GM20431 (cell line): ENCODE results near the gene CUTA.

ENCODE experiments used
- in situ Hi-C: fragments of 300-500 bp; cut with MseI, MboI; formaldehyde crosslinking; loops from one replicate; pipeline ENCODE4 v1.15.0; 2020; ENCODE audit warnings: low sequenced_read_pairs; ENCODE audit not compliant: unreplicated experiment

Gene CUTA

DNA sequence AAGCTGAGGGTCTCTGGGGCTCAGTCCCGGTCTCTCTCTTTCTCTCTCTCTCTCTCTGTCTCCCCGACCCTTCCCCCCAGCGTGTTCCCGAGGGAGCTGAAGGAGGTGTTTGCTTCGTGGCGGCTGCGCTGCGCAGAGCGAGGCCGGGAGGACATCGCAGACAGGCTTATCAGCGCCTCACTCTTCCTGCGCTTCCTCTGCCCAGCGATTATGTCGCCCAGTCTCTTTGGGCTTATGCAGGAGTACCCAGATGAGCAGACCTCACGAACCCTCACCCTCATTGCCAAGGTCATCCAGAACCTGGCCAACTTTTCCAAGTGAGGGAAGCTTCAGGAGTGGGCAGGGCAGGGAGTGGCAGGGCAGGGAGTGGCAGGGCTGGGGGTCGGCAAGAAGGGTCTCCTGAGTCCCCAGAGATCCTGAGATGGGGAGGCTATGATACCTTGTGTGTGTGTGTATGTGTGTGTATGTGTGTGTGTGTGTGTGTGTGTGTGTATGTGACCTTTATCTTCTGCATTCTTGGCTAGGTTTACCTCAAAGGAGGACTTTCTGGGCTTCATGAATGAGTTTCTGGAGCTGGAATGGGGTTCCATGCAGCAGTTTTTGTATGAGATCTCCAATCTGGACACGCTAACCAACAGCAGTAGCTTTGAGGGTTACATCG lies 22.9 kb upstream of the CUTA start:
- in situ Hi-C loops, result no loop called here

DNA sequence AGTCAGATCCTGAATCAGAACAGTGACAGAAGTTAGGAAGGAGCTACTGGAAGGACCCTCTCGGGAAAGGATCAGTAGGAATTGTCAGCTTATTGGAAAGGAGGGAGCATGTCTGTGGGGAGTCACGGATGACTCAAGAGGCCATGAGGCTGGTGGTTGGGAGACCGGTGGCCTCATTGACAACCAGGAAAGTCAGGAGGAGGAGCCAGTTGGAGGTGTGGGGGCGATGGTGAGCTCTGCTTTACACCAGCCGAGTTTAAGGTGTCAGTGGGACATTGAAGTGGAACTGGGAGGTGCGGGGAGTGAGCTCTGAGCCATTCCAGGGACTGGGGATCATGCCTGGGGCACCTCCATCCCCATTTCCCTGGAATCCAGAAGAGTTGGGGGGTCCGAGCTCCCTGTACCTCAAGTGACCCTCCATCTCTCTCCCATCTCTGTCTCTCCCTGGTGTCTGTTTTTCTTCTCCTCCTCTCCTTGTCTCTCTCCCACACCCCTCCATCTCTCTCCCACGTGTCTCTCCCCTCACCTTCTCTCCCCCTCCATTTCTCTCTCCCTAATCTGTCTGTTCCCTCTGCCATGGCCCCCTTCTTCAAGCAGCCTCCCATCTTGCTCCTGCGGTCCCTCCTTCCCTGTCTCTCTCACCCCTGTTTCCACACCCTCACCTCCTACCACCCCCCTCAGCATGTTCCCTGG lies 22.2 kb upstream of the CUTA start:
- in situ Hi-C loops, result no loop called here

DNA sequence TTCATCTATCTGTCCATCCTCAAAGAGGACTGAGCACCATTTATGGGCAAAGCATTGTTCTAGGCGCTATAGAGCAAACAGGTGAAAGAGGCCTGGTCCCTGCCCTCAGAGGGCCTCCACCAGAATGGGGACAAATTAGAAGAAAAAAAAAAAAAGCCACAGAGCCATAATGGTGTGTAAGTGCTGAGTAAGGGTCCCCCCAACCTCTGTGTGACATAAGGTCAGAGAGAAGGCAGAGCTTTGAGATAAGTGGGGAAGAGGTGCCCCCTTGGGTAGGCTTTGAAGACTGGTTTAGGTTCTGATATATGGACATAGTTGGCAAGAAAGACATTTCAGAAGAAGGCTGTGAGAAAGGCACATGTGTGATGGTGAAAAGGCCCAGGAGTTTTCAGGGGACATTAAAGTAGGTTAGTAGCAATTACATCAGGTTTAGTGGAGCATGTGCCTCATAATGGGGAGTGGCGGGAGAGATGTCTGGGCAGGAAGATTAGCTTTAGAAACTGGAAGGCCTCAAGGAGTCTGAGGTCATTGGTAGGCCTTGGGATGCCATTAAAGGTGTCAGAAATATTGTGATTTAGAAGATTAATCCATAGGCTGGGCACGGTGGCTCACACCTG lies 21.2 kb upstream of the CUTA start:
- in situ Hi-C loops, result no loop called here

DNA sequence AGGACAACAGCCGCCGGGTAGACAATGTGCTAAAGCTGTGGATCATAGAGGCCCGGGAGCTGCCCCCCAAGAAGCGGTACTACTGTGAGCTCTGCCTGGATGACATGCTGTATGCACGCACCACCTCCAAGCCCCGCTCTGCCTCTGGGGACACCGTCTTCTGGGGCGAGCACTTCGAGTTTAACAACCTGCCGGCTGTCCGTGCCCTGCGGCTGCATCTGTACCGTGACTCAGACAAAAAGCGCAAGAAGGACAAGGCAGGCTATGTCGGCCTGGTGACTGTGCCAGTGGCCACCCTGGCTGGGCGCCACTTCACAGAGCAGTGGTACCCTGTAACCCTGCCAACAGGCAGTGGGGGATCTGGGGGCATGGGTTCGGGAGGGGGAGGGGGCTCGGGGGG lies 19.8 kb upstream of the CUTA start:
- in situ Hi-C loops, result no loop called here

DNA sequence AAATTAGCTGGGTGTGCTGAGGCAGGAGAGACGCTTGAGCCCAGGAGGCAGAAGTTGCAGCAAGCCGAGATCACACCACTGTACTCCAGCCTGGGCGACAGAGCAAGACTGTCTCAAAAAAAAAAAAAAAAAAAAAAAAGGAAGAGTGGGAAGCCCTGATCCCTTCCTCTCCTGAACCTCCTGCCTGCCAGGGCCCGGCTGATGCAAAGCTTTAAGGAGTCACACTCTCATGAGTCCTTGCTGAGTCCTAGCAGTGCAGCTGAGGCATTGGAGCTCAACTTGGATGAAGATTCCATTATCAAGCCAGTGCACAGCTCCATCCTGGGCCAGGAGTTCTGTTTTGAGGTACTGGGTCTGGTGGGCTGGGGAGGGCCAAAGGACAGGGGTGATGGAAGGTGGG lies 17.1 kb upstream of the CUTA start:
- in situ Hi-C loops, result no loop called here

DNA sequence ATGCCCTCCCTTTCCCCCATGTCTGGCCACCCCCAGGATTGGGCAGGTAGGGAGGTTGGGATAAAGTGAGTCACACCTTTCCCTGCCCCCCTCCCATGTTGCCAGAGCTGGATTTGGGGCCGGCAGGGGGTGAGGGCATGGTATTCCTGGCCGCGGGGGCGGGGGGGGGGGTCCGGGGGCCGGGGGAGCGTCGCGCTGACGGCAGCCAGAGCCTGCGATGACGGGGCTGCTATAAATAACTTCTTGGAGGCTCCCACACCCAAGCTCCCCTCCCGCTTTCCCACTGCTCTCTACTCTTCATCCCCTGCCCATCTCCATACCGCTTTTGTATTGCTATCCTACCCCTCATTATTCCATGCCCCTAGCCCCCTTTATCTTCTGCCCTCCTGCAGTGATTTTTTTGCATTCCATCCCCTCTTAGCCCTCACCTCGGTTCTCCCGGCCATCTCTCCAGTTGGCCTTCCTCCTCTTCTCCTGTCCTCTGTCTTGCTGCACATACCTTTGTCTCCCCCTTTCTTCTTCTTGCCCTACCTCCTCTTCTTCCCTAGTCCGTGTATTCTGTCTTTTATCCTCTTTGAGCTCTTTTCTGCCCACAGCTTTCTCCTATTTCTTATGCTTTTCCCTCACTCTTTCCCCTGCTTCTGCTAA lies 15.8 kb upstream of the CUTA start:
- in situ Hi-C loops, result no loop called here

DNA sequence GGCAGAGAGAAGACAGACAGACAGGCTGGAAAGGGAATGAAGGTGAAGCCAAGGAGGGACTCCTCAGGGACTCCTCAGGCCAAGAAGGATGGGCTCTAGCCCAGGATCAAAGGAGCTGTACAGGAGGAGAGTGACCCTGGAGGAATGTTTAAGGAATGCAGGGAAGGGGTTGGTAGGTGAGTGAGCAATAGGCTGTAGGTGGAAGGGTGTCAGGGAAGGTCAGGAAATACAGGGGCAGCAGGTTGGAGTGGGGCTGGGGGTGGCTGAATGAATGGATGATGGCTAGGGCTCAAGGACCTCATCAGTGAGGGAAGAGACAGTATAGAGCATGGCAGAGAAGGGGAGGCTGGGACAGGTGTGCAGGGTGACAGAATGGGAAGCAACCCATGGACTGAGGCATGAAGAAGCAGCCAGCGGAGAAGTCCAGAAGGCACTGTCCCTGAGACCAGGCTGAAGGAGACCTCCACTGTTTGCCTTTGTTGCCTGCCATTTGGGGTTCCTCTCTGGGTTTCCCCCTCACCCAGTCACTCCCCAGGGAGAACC lies 15.2 kb upstream of the CUTA start:
- in situ Hi-C loops, result no loop called here

DNA sequence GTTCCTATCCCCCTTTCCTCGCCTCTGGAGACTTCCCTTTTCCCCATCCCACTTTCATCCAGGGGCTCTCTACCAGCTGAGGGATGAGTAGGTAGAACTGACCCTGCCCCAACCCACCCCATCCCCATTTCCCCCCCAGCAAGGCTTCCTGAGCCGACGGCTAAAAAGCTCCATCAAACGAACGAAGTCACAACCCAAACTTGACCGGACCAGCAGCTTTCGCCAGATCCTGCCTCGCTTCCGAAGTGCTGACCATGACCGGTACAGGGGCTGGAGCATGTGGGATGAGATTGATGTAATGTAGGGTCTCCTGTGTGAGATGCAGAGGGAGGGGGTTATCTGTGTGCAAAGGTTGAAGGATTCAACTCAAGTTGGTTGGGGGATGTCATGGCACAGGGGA lies 14.6 kb upstream of the CUTA start:
- in situ Hi-C loops, result no loop called here

DNA sequence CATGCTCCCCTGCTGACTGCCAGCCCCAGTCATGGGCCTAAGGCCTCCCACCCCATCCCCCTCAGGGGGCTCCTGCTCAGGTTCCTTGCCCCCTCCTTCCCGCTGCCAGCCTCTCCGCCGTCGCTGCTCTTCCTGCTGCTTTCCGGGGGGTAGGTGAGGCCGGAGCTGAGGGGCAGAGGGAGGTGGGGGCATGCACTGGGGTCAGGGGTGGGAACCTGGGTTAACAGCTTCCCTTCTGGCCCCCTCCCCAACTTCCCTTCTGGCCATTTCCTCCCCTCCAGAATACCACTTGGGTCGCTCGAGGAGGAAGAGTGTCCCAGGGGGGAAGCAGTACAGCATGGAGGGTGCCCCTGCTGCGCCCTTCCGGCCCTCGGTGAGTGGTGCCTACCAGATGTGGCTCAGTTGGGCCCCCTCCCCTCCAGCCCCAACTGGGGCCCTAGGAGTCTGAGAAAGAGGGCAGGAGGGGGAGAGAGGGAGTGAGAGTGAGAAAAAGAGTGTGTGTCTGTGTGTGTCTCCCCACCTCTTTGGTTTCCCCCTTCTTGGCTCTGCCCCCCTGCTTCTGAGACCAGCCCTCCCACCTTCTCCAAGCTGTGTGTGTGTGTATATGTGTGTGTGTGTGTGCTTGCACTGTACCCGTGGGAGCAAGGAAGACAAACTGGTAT lies 14.1 kb upstream of the CUTA start:
- in situ Hi-C loops, result no loop called here

DNA sequence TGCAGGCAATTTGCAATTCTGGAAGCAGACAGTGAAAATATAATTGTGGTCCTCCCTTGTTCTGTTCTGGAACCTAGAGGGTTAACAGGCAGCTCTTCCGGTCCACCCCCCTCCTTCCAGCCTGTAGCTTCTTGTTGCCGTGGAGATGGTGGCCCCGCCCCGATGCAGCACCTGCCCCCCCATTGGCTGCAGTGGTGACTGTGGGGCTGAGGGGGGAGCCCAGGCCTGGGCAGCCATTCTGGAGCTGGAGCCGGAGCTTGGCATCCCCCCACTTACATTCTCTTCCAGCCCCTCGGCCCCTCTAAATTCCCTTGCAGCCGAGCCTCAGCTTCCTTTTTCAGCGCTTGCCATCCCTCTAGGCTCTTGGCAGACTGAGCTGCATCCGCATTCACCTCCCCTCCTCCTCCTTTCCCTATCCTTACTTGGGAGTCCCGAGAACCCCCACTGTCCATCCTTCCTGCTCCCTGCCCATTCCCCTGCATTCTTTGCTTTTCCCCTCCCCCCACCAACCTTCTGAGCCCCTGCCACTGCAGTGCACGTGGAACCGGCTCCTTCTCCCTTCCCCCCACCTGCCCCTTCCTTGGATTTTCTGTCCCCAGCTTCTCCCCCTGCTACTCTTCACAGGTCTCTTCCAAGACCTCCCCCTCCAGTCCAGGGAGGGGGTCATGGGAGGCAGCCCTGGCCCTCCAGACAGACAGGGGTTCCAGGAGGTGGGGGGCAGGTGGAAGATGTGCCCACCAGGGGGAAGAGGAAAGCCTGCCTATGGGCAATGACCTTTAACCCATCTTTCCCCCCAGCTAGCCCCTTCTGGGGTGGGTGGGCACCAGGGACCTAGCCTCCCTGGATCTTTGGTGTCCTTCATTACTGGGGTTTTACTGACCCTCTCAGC lies 13.3 kb upstream of the CUTA start:
- in situ Hi-C loops, result no loop called here

DNA sequence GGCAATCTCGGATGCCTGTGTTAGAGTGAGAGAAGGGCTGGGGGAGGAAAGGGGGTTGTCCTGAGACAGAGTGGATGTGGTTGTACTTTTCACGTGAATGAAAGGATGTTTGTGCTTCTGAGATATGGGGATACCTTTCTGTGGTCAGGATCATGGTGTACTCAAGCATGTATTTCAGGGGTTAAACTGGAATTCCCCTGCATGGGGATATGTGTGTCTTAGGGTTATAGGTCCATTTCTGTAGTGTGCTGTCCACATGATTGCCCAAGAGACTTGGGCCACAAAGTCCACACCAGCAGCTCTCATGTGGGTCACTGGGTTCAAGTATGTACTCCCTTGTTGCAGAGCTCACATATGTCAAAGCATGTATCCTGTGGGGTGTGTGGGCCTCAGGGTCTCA lies 12.4 kb upstream of the CUTA start:
- in situ Hi-C loops, result no loop called here

DNA sequence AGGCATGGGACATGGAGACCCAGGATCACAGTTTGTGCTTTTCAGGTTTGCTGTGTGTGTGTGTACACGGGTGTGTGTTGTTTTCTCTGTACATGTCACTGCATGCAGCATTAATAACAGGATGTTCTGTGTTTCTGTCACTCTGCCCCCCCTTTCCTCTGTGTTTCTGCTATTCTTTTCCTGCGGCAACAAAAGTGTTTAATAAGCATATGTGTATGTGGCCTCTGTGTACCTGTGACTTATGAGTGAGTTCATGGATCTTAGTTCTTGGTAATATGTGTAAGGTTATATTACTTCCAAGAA lies 11.8 kb upstream of the CUTA start:
- in situ Hi-C loops, result no loop called here

DNA sequence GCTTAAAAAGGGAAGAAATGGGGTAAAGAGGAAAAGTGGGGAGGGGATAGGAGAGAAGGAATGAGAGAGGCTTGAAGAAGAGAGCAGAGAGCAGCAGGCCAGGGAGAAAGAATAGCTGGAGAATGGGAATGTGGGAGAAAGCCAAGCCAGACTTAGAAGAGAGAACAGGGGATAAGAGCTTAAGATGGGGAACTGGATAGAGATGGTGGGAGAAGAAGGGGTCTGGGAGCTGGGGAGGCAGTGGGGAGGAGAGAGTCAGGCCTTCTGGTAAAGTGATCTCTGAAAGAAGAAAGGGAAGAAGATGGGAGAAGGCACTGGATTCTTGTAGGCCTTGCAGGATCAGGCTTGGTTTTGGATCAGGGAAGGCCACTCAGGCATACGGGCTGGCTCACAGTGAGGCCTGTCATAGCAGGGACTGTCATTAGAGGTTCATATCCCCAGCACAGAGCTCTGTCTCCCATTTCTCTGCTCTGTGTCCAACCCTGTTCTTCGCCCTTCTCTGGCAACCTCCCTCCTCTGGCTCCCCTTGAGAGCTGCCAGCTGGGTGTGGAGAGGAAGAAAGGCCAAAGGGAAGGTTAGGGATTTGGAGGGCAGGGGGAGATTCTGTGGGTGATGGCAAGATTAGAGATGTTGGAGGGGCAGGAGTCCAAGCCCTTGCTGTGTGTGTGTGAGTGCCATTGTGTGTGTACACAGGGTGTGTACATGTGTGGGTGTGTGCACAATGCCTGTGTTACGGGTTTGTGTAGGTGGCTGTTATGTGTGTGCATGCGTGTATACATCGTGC lies 11.3 kb upstream of the CUTA start:
- in situ Hi-C loops, result no loop called here

DNA sequence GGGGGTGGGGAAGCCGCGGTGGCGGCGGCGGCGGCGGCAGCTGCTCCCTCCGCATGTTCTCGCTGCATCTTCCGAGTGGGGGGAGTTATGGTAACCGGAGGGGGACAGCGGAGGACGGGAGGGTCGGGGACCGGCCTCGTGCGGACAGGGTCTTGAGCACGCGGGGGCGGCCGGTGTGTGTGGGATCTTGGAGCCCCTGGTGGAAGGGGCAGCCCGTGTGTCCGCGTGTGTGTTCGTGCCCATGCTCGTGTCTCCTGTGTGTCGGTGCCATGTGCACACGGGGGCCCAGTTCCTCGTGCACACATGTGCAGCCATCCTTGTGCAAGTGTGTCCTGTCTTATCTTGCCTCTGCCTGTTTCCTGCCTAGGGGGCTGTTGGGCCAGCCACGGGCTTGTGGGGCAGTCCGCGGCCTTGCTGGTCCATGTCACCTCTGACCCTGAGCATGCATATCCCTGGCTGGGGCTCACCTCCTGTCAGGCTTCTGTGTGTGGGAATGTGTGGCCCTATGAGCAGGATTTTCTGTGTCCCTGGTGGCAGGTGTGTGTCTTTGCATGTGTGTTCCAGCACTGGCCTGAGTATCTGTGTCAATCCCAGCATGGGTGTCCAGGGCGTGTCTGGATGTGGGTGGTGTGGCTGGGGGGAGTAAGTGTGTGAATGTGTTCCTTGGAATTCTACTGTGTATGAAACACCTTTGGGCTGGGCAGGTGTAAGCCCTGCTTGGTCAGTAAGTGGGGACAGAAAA lies 10.5 kb upstream of the CUTA start:
- in situ Hi-C loops, result no loop called here

DNA sequence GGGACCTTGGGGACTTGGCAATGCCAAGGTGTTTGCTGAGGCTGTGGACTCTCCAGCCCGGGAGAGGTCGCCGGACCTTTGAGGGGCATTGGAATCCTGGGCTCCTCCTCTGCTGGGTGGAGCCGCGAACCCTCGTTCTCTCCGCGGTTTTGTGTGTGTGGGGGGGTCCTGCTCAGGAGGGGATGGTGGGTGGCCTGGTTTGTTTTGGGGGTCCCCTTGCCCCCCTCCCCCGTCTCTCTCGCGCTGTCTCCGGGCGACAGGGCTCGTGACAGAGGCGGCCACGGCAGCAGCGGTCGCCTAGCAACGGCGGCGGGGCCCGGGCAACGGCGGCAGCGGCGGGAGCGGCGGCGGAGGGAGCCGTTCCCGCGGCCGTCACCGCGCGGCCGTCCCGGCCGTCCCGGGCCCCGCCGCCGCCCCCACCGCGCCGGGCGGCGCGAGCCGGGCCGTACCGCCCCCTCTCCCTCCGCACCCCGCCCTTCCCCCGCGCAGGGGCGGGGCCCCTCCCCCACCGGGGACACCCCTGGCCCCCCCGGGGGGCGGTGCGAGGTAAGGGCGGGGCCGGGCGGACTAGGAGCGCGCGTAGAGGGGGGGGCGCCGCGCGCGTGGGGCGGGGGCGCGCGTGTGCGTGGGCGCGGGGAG lies 9.8 kb upstream of the CUTA start:
- in situ Hi-C loops, result no loop called here

DNA sequence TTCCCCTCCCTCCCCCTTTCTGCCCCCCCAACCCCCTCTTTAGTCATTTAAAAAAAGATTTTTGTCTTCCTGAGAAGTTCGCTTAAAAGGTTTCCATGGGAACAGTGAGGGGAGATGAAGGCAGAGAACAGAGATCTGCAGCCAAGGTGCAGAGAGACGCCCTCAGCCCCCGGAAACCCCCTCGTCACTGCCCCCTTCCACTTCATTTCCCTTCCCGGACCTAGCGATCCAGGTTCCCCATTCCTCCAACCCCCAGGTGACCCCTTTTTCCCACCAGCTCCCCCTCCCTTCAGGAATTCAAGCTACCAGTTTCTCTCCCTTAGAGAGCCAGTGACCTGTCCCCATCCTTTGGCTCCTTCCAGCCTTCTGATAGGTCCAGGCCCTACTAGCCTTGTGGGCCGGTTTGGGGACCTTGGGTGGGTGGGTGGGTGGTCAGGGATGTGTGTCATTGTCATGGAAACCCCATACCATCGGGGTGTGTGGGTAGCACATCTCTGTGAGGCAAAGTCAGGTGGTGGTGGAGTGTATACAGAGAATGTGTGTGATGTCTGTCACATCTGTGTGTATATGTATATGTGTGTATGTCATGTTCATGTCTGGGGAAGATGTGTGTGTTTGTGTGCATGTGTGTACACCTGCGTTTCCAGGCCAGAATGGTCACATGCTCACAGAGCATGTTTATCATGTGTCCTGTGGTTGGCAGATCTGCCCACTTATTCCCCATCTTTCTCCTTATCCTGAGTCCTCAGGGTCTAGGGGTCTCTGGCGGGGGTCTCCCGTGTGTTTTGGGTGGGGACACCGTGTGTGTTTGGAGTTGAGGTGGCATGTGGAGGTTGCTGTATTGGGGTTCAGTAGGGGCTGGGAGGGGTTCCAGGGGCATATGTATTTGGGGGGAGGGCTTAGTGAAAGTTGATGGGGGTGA lies 8.9 kb upstream of the CUTA start:
- in situ Hi-C loops, result no loop called here
